ENCODE data around the gene SIGLEC12. TPM values are rescaled to one million over a fixed set of nuclear protein-coding genes. Genes with fewer than 3 reads are reported as not detected.

SIGLEC12 gene
- total RNA-seq, 1 experiment from 2014 or later, result not detected

GRCh38 chr19:51544038-51544437 lies 42.4 kb upstream of the SIGLEC12 start:
- peaks cover 3% of the 10 kb centered on the region for H3K9me3 Mint-ChIP-seq (ENCODE audit: low read depth, unreplicated experiment)
- no TSS peak for BruUV-seq (replicated peaks)

GRCh38 chr19:51542699-51543098 lies 41.1 kb upstream of the SIGLEC12 start:
- CTCF ChIA-PET, result no interaction called here
- no peaks in the 10 kb centered on the region for H3K36me3 Mint-ChIP-seq (ENCODE audit: insufficient read depth, unreplicated experiment)
- peaks cover 54% of the 10 kb centered on the region for H3K27me3 Mint-ChIP-seq (ENCODE audit: unreplicated experiment)
- peaks cover 19% of the 10 kb centered on the region for H3K4me1 Mint-ChIP-seq (ENCODE audit: low read depth, unreplicated experiment)
- intact Hi-C loops (cut with micrococcal nuclease; ENCODE audit: unreplicated experiment), result no loop called here
- H3K4me3 Mint-ChIP-seq (ENCODE audit: low read depth, unreplicated experiment), result no peak overlapping the region
- no TSS peak for BruUV-seq (replicated peaks)
- no peak overlapping the region for H3K27ac Mint-ChIP-seq (ENCODE audit: unreplicated experiment)
- no peak for TF ChIP-seq CTCF (IDR thresholded peaks at IDR 0.05; ENCODE audit: unreplicated experiment)
- H3K9me3 Mint-ChIP-seq (ENCODE audit: low read depth, unreplicated experiment), result peaks cover 3% of the 10 kb centered on the region
- DNase-seq, result no peak

More at GRCh38 chr19:51544038-51544437, 42.4 kb upstream of the SIGLEC12 start:
- TF ChIP-seq CTCF (IDR thresholded peaks at IDR 0.05; ENCODE audit: unreplicated experiment), result no peak
- no peak for DNase-seq
- no peak overlapping the region for H3K4me3 Mint-ChIP-seq (ENCODE audit: low read depth, unreplicated experiment)
- H3K4me1 Mint-ChIP-seq (ENCODE audit: low read depth, unreplicated experiment), result peaks cover 25% of the 10 kb centered on the region
- intact Hi-C loops (cut with micrococcal nuclease; ENCODE audit: unreplicated experiment), result no loop called here
- CTCF ChIA-PET, result no interaction called here
- H3K27ac Mint-ChIP-seq (ENCODE audit: unreplicated experiment), result no peak overlapping the region
- peaks cover 42% of the 10 kb centered on the region for H3K27me3 Mint-ChIP-seq (ENCODE audit: unreplicated experiment)
- no peaks in the 10 kb centered on the region for H3K36me3 Mint-ChIP-seq (ENCODE audit: insufficient read depth, unreplicated experiment)

- H3K4me3 Mint-ChIP-seq (ENCODE audit: low read depth, unreplicated experiment), result no peak overlapping the region
These were observed 40.1 kb upstream of the SIGLEC12 start for GRCh38 chr19:51541458-51542357.

GRCh38 chr19:51539821-51540366 lies 38.3 kb upstream of the SIGLEC12 start:
- no peak overlapping the region for H3K27ac Mint-ChIP-seq (ENCODE audit: unreplicated experiment)
- H3K36me3 Mint-ChIP-seq (ENCODE audit: insufficient read depth, unreplicated experiment), result no peaks in the 10 kb centered on the region
- no peaks in the 10 kb centered on the region for H3K4me1 Mint-ChIP-seq (ENCODE audit: low read depth, unreplicated experiment)
- no peak for DNase-seq
- peaks cover 3% of the 10 kb centered on the region for H3K9me3 Mint-ChIP-seq (ENCODE audit: low read depth, unreplicated experiment)
- no TSS peak for BruUV-seq (replicated peaks)
- intact Hi-C loops (cut with micrococcal nuclease; ENCODE audit: unreplicated experiment), result no loop called here
- TF ChIP-seq CTCF (IDR thresholded peaks at IDR 0.05; ENCODE audit: unreplicated experiment), result no peak
- CTCF ChIA-PET, result no interaction called here
- H3K4me3 Mint-ChIP-seq (ENCODE audit: low read depth, unreplicated experiment), result no peak overlapping the region
- H3K27me3 Mint-ChIP-seq (ENCODE audit: unreplicated experiment), result peaks cover 82% of the 10 kb centered on the region

More at GRCh38 chr19:51541458-51542357, 40.1 kb upstream of the SIGLEC12 start:
- Mint-ChIP-seq H3K27me3 (ENCODE audit: unreplicated experiment) (peaks cover 63% of the 10 kb centered on the region), H3K27ac (ENCODE audit: unreplicated experiment) (no peak overlapping the region), H3K4me1 (ENCODE audit: low read depth, unreplicated experiment) (peaks cover 9% of the 10 kb centered on the region), H3K36me3 (ENCODE audit: insufficient read depth, unreplicated experiment) (no peaks in the 10 kb centered on the region), H3K9me3 (ENCODE audit: low read depth, unreplicated experiment) (peaks cover 3% of the 10 kb centered on the region)
- DNase-seq, result no peak
- no TSS peak for BruUV-seq (replicated peaks)
- CTCF ChIA-PET, result no interaction called here
- no peak for TF ChIP-seq CTCF (IDR thresholded peaks at IDR 0.05; ENCODE audit: unreplicated experiment)
- intact Hi-C loops (cut with micrococcal nuclease; ENCODE audit: unreplicated experiment), result no loop called here
